HG03521 (cell line): Measurements from ENCODE around the gene DNTTIP2.
"Not testable (repeated sequence)": the region's sequence is repeated elsewhere in the genome, so short reads cannot be mapped to it uniquely, and the experiment has no call there.

Experiments used
- ATAC-seq: cut with Tn5 transposase; IDR thresholded peaks from one replicate; pipeline ENCODE4 v1.9.1; 2021; ENCODE audit warnings: mild to moderate bottlenecking, moderate library complexity; ENCODE audit not compliant: unreplicated experiment

The DNTTIP2 gene

GRCh38 chr1:93878501-93878888, 511 bp downstream of the DNTTIP2 start:
- peak; percentile 62 for ATAC-seq

GRCh38 chr1:93877529-93877928, 1.5 kb downstream of the DNTTIP2 start:
- ATAC-seq, result no peak

GRCh38 chr1:93876244-93876643, 2.8 kb downstream of the DNTTIP2 start:
- no peak for ATAC-seq

GRCh38 chr1:93874025-93874651, 4.9 kb downstream of the DNTTIP2 start:
- ATAC-seq, result no peak

GRCh38 chr1:93871366-93871765, 7.6 kb downstream of the DNTTIP2 start:
- no peak for ATAC-seq

GRCh38 chr1:93869653-93870052, 9.4 kb downstream of the DNTTIP2 start:
- no peak for ATAC-seq

GRCh38 chr1:93868492-93868891, 10.5 kb downstream of the DNTTIP2 start:
- ATAC-seq, result not testable (repeated sequence)

GRCh38 chr1:93865253-93865652, 13.8 kb downstream of the DNTTIP2 start:
- ATAC-seq, result no peak

GRCh38 chr1:93864175-93864574, 14.8 kb downstream of the DNTTIP2 start:
- ATAC-seq, result no peak

- not testable (repeated sequence) for ATAC-seq
These were observed 21.4 kb downstream of the DNTTIP2 start for GRCh38 chr1:93857653-93858052.

- not testable (repeated sequence) for ATAC-seq
These were observed 23.0 kb downstream of the DNTTIP2 start for GRCh38 chr1:93855983-93856382.

GRCh38 chr1:93853940-93854339, 25.1 kb downstream of the DNTTIP2 start:
- no peak for ATAC-seq

- ATAC-seq, result no peak
These were observed 27.1 kb downstream of the DNTTIP2 start for GRCh38 chr1:93851878-93852277.

GRCh38 chr1:93851327-93851712, 27.7 kb downstream of the DNTTIP2 start:
- ATAC-seq, result no peak

GRCh38 chr1:93850687-93851326, 28.2 kb downstream of the DNTTIP2 start:
- not testable (repeated sequence) for ATAC-seq

GRCh38 chr1:93848350-93848883, 30.6 kb downstream of the DNTTIP2 start:
- ATAC-seq, result no peak

- ATAC-seq, result peak; percentile 16
These were observed 31.2 kb downstream of the DNTTIP2 start for GRCh38 chr1:93847811-93848288.

- ATAC-seq, result peak; percentile 60
These were observed 31.8 kb downstream of the DNTTIP2 start for GRCh38 chr1:93846992-93847810.

- peak; percentile 42 for ATAC-seq
These were observed 32.6 kb downstream of the DNTTIP2 start for GRCh38 chr1:93846206-93846991.

GRCh38 chr1:93845538-93846205, 33.3 kb downstream of the DNTTIP2 start:
- ATAC-seq, result peak; percentile 6
